A673 (cell line): ENCODE measurements around the gene MGAT5B.

Experiments
- EZH2 ChIP-seq: fragments of 200-600 bp; sonication (generic); IDR thresholded peaks from 2 replicates; pipeline ENCODE4 v1.6.1; 2017; ENCODE audit warnings: borderline replicate concordance, low read depth, mild to moderate bottlenecking, mixed read lengths, antibody characterized with exemption, low read length; ENCODE audit not compliant: poor library complexity, severe bottlenecking
- TF ChIP-seq, protein P1 (sequence below): fragments of 300-800, 200-600 bp; sonication (generic); conservative IDR thresholded peaks from 2 replicates; pipeline ENCODE4 v1.5.1; 2017; ENCODE audit warnings: low read depth, mild to moderate bottlenecking, antibody characterized with exemption, low read length, moderate library complexity, mixed read lengths

GRCh38 chr17:76885894-76886290, 17.7 kb downstream of the MGAT5B start:
- no peak for TF ChIP-seq EZH2
- TF ChIP-seq, protein P1, sequence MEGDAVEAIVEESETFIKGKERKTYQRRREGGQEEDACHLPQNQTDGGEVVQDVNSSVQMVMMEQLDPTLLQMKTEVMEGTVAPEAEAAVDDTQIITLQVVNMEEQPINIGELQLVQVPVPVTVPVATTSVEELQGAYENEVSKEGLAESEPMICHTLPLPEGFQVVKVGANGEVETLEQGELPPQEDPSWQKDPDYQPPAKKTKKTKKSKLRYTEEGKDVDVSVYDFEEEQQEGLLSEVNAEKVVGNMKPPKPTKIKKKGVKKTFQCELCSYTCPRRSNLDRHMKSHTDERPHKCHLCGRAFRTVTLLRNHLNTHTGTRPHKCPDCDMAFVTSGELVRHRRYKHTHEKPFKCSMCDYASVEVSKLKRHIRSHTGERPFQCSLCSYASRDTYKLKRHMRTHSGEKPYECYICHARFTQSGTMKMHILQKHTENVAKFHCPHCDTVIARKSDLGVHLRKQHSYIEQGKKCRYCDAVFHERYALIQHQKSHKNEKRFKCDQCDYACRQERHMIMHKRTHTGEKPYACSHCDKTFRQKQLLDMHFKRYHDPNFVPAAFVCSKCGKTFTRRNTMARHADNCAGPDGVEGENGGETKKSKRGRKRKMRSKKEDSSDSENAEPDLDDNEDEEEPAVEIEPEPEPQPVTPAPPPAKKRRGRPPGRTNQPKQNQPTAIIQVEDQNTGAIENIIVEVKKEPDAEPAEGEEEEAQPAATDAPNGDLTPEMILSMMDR, result no peak
